NCI-H2196 treated with DMSO at 0.1 percent for 48 hours (cell line): ENCODE measurements around the gene FOXP2.
"Not testable (repeated sequence)": the region's sequence is repeated elsewhere in the genome, so short reads cannot be mapped to it uniquely, and the experiment has no call there.

Source experiments
- DNase-seq: peaks from one replicate; lab custom pipeline; 2025; ENCODE audit not compliant: unreplicated experiment; lab: John Stamatoyannopoulos, UW

FOXP2 gene

DNA sequence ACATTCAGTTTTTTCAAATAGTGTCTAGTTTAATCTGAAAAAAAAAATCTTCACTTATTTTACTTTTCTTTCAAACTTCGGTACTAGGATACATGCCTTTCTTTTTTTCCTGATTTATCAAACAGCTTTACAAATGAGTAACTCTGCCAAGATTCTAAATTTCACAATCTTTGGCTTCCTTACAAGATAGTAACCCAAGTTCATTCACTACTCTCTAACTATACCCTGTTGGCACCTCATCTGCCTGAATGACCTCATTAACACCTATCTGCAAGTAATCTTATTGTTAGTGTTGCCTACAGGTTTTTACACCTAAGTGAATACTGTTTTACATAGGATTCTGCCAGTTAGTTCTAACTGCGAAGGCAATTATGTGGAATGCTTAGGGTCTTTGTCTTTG lies 159.8 kb downstream of the FOXP2 start:
- DNase-seq: no peak

DNA sequence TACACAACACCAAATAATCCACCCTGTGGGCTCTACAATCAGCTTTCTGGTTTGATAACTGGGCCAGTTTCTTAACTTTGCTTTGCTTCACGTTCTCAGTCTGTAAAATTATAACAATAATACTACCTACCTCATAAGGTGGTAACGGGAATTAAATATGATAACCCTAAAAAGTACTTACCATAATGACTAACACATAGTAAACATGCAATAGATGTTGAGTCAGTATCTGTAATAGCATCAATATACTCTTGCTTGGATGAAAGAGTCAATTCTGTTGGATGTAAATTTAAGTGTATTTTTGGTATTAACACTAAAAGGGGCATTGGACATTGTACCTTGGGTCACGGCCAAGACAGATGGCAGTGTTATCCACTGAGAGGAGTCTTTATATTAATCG lies 160.5 kb downstream of the FOXP2 start:
- DNase-seq: no peak

DNA sequence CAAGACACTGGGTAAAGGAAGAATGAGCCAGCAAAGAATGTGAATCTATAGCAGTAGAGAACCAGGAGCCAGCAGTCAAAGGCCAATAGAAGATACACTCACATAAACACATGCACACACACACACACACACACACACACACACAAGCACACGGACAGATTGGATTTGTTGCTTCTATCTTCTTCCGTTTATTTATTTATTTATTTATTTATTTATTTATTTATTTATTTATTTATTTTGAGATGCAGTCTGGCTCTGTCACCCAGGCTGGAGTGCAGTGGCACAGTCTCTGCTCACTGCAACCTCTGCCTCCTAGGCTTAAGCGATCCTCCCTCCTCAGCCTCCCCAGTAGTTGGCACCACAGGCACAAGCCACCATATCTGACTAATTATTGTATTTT lies 166.3 kb downstream of the FOXP2 start:
- DNase-seq: not testable (repeated sequence)

- DNase-seq: no peak
Measured at GRCh38 chr7:114588506-114588905, 173.9 kb downstream of the FOXP2 start.

- no peak for DNase-seq
Measured at GRCh38 chr7:114589436-114589835, 174.8 kb downstream of the FOXP2 start.

- no peak for DNase-seq
Measured at GRCh38 chr7:114590298-114590697, 175.7 kb downstream of the FOXP2 start.

- no peak for DNase-seq
Measured at GRCh38 chr7:114598946-114599345, 184.3 kb downstream of the FOXP2 start.

GRCh38 chr7:114606100-114606499 lies 191.5 kb downstream of the FOXP2 start:
- DNase-seq: no peak

DNA sequence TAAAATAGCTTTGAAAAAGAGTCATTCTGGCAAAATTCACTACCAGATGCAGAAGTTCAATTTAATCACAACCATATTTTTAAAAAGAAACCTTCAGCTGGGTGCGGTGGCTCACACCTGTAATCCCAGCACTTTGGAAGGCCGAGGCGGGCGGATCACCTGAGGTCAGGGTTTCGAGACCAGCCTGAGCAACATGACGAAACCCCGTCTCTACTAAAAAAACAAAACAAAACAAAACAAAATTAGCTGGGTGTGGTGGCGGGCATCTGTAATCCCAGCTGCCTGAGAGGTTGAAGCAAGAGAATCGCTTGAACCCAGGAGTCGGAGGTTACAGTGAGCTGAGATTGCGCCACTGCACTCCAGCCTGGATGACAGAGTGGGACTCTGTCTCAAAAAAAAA lies 194.2 kb downstream of the FOXP2 start:
- not testable (repeated sequence) for DNase-seq

DNA sequence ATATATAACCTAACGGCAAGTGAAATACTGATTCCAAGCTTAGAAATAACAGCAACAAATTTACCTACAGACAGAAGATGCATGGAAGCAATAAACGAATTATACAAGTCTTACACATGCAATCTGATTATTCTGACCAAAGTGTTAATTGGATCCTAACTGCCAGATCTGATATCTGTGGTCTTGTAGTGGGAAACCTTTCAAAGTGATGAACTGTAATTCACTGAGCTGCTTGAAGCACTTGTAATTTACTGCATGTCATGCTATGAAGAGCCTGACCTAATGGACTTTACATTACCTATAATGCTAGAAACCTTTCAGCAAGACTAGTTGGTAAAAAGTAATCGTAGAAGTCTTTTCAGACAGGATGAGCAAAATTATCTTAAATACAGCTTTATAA lies 205.6 kb downstream of the FOXP2 start:
- DNase-seq: no peak

DNA sequence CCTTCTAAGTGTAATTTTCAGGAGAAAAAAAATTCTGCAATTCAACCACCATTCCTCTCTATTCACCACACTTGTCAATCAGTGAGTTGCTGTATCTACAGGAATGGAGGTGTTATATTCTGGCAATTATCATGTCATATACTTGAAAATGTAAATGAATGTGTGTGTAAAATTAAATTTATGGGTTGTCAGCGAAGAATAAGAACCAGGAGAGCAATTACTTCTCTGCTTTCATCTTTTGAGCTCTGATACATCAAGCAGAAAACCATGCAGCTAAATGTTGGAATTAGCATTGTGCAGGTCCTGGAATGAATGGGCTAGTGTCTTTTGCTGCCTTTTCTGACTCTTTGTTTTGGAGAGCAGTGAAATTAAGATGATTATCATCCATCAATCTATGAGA lies 207.6 kb downstream of the FOXP2 start:
- DNase-seq: no peak

DNA sequence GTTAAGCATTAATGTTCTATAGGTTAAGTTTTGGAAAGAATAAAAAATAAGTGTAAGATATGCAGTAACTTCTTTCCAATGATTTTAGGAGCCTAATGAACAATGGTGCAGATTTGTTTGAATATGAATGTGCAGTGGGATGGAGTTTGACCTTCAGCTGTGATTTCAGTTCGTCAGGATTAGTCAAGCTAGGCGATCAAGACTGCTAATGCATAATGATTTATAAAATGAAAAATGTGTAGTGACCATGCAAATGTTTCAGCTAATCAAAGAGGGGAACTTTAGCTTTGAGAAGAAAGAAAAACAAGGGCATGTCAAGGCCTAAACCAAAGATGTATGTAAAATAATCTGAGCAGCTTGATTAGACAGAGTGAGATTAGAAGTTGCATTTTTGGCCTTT lies 208.5 kb downstream of the FOXP2 start:
- no peak for DNase-seq

- DNase-seq: no peak
Measured at GRCh38 chr7:114627231-114627630, 212.6 kb downstream of the FOXP2 start.

- no peak for DNase-seq
Measured at GRCh38 chr7:114628362-114628761, 213.7 kb downstream of the FOXP2 start.

DNA sequence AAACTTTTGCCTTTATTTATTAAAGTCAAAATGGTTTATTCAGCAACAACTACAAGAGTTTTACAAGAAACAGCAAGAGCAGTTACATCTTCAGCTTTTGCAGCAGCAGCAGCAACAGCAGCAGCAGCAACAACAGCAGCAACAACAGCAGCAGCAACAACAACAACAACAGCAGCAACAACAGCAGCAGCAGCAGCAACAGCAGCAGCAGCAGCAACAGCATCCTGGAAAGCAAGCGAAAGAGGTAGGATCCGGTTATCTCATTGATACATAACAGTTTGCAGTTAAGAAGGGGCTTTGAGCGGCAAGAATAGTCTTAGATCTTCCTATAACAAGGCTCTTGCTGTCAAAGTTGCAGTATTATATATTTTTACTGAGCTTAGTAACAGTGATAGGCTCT lies 215.1 kb downstream of the FOXP2 start:
- DNase-seq: no peak

GRCh38 chr7:114630201-114630990 lies 215.8 kb downstream of the FOXP2 start:
- DNase-seq: no peak

DNA sequence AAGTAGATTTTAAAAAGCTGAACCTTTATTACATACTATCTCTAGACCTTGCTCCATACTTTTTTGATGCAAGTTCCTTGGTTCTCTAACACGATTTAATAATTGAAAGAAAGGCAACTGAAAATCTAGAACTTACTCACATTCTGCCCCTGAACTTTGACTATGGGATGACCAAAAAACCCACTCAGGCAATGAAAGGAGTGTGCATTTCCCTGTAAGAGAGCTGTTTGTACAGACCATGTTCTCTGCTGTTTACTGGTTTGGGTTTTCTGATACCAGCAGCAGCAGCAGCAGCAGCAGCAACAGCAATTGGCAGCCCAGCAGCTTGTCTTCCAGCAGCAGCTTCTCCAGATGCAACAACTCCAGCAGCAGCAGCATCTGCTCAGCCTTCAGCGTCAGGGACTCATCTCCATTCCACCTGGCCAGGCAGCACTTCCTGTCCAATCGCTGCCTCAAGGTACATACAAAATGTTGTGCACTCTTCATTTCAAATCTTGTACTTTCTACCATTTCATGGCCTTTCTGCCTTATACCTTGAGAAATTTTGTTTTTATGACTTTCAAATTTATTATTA lies 216.7 kb downstream of the FOXP2 start:
- DNase-seq: no peak

DNA sequence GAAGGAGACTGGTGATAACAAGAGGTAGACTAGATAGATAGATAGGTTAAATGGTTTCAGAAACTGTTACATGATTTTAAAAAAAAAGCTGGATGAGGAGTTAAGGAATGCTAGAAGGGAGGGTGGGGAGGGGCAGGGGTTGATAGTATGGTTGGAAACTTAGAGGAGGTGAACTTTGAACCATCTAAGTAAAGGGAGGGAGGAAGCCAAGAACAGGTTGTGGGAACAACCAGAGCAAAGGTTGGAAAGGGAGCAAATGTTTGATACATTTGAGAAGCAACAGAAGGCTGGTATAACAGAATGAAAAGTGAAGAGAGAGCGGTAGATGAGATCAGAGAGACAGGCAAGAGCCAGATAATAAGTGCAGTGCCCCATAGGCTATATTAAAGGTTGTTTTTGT lies 224.8 kb downstream of the FOXP2 start:
- no peak for DNase-seq

GRCh38 chr7:114644455-114644854 lies 229.8 kb downstream of the FOXP2 start:
- no peak for DNase-seq

GRCh38 chr7:114645451-114645850 lies 230.8 kb downstream of the FOXP2 start:
- DNase-seq: no peak

- no peak for DNase-seq
Measured at GRCh38 chr7:114647518-114647917, 232.9 kb downstream of the FOXP2 start.

- no peak for DNase-seq
Measured at GRCh38 chr7:114648117-114648516, 233.5 kb downstream of the FOXP2 start.

GRCh38 chr7:114648680-114649079 lies 234.1 kb downstream of the FOXP2 start:
- DNase-seq: no peak
